NCI-H82 (cell line): Measurements from ENCODE around the gene TEX13B.
A peak's percentile ranks its signal among the peaks of the same experiment; 100 is the strongest.
"Not testable (repeated sequence)": the region's sequence is repeated elsewhere in the genome, so short reads cannot be mapped to it uniquely, and the experiment has no call there.

ENCODE experiments used
- DNase-seq: peaks from one replicate; lab custom pipeline; 2025; lab: John Stamatoyannopoulos, UW

The TEX13B gene

GRCh38 chrX:107982356-107982755 is at the start of gene TEX13B:
TSS of gene TEX13B (minus strand) at chrX:107982370. CDS start at chrX:107982127, 243 bp downstream.
- DNase-seq = no peak

GRCh38 chrX:108029928-108030711 is 48.0 kb upstream of the TEX13B start:
- DNase-seq = no peak

GRCh38 chrX:108028854-108029253 is 46.7 kb upstream of the TEX13B start:
- DNase-seq = no peak

- DNase-seq = no peak
Observed at GRCh38 chrX:108025954-108026600, 43.9 kb upstream of the TEX13B start.

GRCh38 chrX:108025376-108025775 is 43.2 kb upstream of the TEX13B start:
- no peak for DNase-seq

GRCh38 chrX:108022491-108023089 is 40.4 kb upstream of the TEX13B start:
- no peak for DNase-seq

GRCh38 chrX:108020631-108021030 is 38.5 kb upstream of the TEX13B start:
- DNase-seq = peak; percentile 18

- no peak for DNase-seq
Observed at GRCh38 chrX:108019382-108019875, 37.3 kb upstream of the TEX13B start.

GRCh38 chrX:108018656-108019381 is 36.6 kb upstream of the TEX13B start:
- DNase-seq = no peak

GRCh38 chrX:108001218-108001814 is 19.1 kb upstream of the TEX13B start:
- DNase-seq = peak; percentile 66

GRCh38 chrX:108000751-108001150 is 18.6 kb upstream of the TEX13B start:
- no peak for DNase-seq

- DNase-seq = no peak
Observed at GRCh38 chrX:107996124-107996523, 14.0 kb upstream of the TEX13B start.

- no peak for DNase-seq
Observed at GRCh38 chrX:107985033-107985432, 2.9 kb upstream of the TEX13B start.

GRCh38 chrX:107979534-107979933 is 2.6 kb downstream of the TEX13B start:
- no peak for DNase-seq

GRCh38 chrX:107978707-107979307 is 3.4 kb downstream of the TEX13B start:
- peak; percentile 34 for DNase-seq

GRCh38 chrX:107978071-107978470 is 4.1 kb downstream of the TEX13B start:
- DNase-seq = no peak

GRCh38 chrX:107971636-107972035 is 10.5 kb downstream of the TEX13B start:
- DNase-seq = no peak

GRCh38 chrX:107970073-107970472 is 12.1 kb downstream of the TEX13B start:
- DNase-seq = no peak

GRCh38 chrX:107968623-107969022 is 13.5 kb downstream of the TEX13B start:
- no peak for DNase-seq

- DNase-seq = not testable (repeated sequence)
Observed at GRCh38 chrX:107955337-107955736, 26.8 kb downstream of the TEX13B start.

- DNase-seq = no peak
Observed at GRCh38 chrX:107940095-107940494, 42.1 kb downstream of the TEX13B start.

- DNase-seq = no peak
Observed at GRCh38 chrX:107936434-107936730, 45.8 kb downstream of the TEX13B start.
